Measurements from ENCODE around the gene CACNA2D2. TPM values are rescaled to one million over a fixed set of nuclear protein-coding genes. Genes with fewer than 3 reads are reported as not detected.

Gene CACNA2D2
- total and polyA plus RNA-seq, 2 of the 13 experiments (the other 11 are each of a cell fraction or from before 2014, with no cell fraction given), result not detected

GRCh38 chr3:50324351-50325112 lies 178.9 kb downstream of the CACNA2D2 start (continued):
- TF ChIP-seq, protein P1, sequence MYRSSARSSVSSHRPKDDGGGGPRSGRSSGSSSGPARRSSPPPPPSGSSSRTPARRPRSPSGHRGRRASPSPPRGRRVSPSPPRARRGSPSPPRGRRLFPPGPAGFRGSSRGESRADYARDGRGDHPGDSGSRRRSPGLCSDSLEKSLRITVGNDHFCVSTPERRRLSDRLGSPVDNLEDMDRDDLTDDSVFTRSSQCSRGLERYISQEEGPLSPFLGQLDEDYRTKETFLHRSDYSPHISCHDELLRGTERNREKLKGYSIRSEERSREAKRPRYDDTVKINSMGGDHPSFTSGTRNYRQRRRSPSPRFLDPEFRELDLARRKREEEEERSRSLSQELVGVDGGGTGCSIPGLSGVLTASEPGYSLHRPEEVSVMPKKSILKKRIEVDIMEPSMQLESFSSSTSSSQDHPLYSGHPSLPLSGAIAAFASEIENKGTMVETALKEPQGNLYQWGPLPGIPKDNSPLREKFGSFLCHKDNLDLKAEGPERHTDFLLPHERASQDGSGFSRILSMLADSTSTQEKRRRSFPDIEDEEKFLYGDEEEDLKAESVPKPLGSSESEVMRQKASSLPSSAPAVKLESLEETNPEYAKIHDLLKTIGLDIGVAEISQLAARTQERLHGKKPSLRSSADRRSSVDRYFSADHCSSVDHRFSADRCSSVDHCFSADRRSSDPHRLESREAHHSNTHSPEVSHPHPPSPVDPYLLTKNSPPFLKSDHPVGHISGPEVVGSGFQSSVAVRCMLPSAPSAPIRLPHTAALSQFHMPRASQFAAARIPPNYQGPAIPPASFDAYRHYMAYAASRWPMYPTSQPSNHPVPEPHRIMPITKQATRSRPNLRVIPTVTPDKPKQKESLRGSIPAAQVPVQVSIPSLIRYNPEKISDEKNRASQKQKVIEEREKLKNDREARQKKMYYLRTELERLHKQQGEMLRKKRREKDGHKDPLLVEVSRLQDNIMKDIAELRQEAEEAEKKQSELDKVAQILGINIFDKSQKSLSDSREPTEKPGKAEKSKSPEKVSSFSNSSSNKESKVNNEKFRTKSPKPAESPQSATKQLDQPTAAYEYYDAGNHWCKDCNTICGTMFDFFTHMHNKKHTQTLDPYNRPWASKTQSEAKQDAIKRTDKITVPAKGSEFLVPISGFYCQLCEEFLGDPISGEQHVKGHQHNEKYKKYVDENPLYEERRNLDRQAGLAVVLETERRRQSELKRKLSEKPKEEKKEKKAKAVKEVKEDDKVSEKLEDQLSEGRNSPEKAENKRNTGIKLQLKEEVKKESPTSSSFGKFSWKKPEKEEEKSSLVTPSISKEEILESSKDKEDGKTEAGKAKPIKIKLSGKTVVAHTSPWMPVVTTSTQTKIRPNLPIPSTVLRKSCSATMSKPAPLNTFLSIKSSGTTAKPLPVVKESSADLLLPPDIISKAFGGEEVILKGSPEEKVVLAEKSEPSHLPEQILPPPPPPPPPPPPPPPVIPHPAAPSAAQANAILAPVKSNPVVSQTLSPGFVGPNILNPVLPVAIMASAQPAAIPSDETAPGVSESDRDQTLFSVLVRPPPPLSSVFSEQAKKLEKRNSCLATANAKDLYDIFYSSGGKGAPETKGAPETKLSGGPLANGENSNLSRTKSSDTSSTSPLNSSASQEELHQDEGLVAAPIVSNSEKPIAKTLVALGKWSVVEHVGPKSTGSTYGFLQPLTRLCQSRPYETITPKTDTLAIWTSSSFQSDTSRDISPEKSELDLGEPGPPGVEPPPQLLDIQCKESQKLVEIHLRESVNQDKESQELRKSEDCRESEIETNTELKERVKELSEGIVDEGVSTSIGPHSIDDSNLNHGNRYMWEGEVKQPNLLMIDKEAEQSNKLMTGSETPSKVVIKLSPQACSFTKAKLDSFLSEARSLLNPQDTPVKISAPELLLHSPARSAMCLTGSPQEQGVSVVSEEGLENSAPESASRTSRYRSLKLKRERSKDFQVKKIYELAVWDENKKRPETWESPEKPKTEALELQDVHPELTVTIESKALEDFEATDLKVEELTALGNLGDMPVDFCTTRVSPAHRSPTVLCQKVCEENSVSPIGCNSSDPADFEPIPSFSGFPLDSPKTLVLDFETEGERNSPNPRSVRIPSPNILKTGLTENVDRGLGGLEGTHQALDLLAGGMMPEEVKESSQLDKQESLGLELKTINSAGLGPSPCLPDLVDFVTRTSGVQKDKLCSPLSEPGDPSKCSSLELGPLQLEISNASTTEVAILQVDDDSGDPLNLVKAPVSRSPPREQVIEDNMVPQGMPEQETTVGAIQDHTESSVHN (CRISPR knock-in tag; IDR thresholded peaks at IDR 0.05), result 0 out of 2 replicates have a peak, but pooled peaks have one; percentile 66
- TF ChIP-seq NBN (conservative IDR thresholded peaks at IDR 0.05) (no peak), RFX5 (IDR thresholded peaks at IDR 0.05; ENCODE audit: low read depth, low read length) (no peak), ZNF331 (CRISPR knock-in tag; IDR thresholded peaks at IDR 0.05) (peak; percentile 80; the same call in 1 of the 2 replicates), ZNF781 (CRISPR knock-in tag; IDR thresholded peaks at IDR 0.05; ENCODE audit: borderline replicate concordance, not compliant biosample characterization) (peak; percentile 32), KDM5A (IDR thresholded peaks at IDR 0.05; ENCODE audit: borderline replicate concordance, low read length) (no peak), FOXA1 (IDR thresholded peaks at IDR 0.05) (no peak), FOXA1 (CRISPR knock-in tag; IDR thresholded peaks at IDR 0.05) (peak; percentile 13; the same call in 1 of the 2 replicates), TCF7L2 (IDR thresholded peaks at IDR 0.05; ENCODE audit: low read depth, low read length) (no peak), ZNF235 (CRISPR knock-in tag; IDR thresholded peaks at IDR 0.05; ENCODE audit: borderline replicate concordance) (0 out of 2 replicates have a peak, but pooled peaks have one; percentile 34), ZFP36L2 (CRISPR knock-in tag; IDR thresholded peaks at IDR 0.05) (no peak), PHF8 (CRISPR knock-in tag; IDR thresholded peaks at IDR 0.05) (peak; percentile 33; the same call in 1 of the 2 replicates), ZNF343 (CRISPR knock-in tag; IDR thresholded peaks at IDR 0.05) (peak; percentile 51; the same call in 1 of the 2 replicates), ZFY (CRISPR knock-in tag; IDR thresholded peaks at IDR 0.05) (peak; percentile 28; the same call in 1 of the 2 replicates), DRAP1 (CRISPR knock-in tag; IDR thresholded peaks at IDR 0.05) (peak; percentile 18; the same call in 1 of the 2 replicates), ZIK1 (CRISPR knock-in tag; IDR thresholded peaks at IDR 0.05; ENCODE audit: borderline replicate concordance, low read depth) (no peak), ZSCAN22 (CRISPR knock-in tag; IDR thresholded peaks at IDR 0.05) (0 out of 2 replicates have a peak, but pooled peaks have one; percentile 27), ZNF501 (CRISPR knock-in tag; IDR thresholded peaks at IDR 0.05) (peak; percentile 70), TBX2 (CRISPR knock-in tag; IDR thresholded peaks at IDR 0.05; ENCODE audit: borderline replicate concordance) (peak; percentile 57; the same call in 1 of the 2 replicates)
- TF ChIP-seq, protein P2, sequence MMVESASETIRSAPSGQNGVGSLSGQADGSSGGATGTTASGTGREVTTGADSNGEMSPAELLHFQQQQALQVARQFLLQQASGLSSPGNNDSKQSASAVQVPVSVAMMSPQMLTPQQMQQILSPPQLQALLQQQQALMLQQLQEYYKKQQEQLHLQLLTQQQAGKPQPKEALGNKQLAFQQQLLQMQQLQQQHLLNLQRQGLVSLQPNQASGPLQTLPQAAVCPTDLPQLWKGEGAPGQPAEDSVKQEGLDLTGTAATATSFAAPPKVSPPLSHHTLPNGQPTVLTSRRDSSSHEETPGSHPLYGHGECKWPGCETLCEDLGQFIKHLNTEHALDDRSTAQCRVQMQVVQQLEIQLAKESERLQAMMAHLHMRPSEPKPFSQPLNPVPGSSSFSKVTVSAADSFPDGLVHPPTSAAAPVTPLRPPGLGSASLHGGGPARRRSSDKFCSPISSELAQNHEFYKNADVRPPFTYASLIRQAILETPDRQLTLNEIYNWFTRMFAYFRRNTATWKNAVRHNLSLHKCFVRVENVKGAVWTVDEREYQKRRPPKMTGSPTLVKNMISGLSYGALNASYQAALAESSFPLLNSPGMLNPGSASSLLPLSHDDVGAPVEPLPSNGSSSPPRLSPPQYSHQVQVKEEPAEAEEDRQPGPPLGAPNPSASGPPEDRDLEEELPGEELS (CRISPR knock-in tag; IDR thresholded peaks at IDR 0.05), result 0 out of 2 replicates have a peak, but pooled peaks have one; percentile 35

Data from HepG2 (cell line).